Thyroid gland (tissue), 4 donors: ENCODE results near the gene GEMIN5.

Experiments used
- CTCF ChIP-seq, 6 experiments: fragments of 200-600 bp in 3 of 6; fragments of 450-650 bp in 3 of 6; sonication (generic) in 3 of 6; IDR thresholded peaks; one replicate each; pipeline ENCODE4 v1.5.1; 2016 to 2019; ENCODE audit warnings: antibody characterized with exemption in 6 of 6, mild to moderate bottlenecking in 2 of 6, inconsistent platforms in 1 of 6, moderate library complexity in 1 of 6
- POLR2A ChIP-seq, 2 donors: fragments of 450-650 bp; IDR thresholded peaks; one replicate each; pipeline ENCODE4 v1.6.1; 2017; ENCODE audit warnings: antibody characterized with exemption in 2 of 2, mild to moderate bottlenecking in 2 of 2, moderate library complexity in 1 of 2

- TF ChIP-seq CTCF (IDR thresholded peaks at IDR 0.05) (no peak), POLR2A (IDR thresholded peaks at IDR 0.05) (no peak)
Measured at GRCh38 chr5:154956712-154957111, 18.7 kb upstream of the GEMIN5 start.
